ENCODE results near the gene IRS1. TPM values are rescaled to one million over a fixed set of nuclear protein-coding genes. Genes with fewer than 3 reads are reported as not detected.

Gene IRS1
- total and polyA plus RNA-seq, 2 experiments from 2014 or later, result 10.9 to 25.6 TPM

- no peaks in the 10 kb centered on the region for H3K36me3 ChIP-seq (replicated peaks; ENCODE audit: insufficient read depth, low read depth)
- no peak overlapping the region for H3K4me2 ChIP-seq
- TF ChIP-seq EZH2 (IDR thresholded peaks at IDR 0.05; ENCODE audit: borderline replicate concordance) (no peak), CTCF (IDR thresholded peaks at IDR 0.05; ENCODE audit: poor library complexity) (no peak), EZH2phosphoT487 (IDR thresholded peaks at IDR 0.05; ENCODE audit: low read depth, severe bottlenecking, unreplicated experiment) (no peak)
- no peaks in the 10 kb centered on the region for H3K9me3 ChIP-seq (ENCODE audit: low read depth)
- H3K27me3 ChIP-seq, result no peaks in the 10 kb centered on the region
- H4K20me1 ChIP-seq (ENCODE audit: insufficient read depth, poor library complexity, severe bottlenecking), result no peaks in the 10 kb centered on the region
- no peak overlapping the region for H2AFZ ChIP-seq
- H3K4me3 ChIP-seq, result no peak overlapping the region
- no peak for DNase-seq (ENCODE audit: low spot score)
- peaks cover 4% of the 10 kb centered on the region for H3K4me1 ChIP-seq (ENCODE audit: insufficient read depth)
- H3K9me2 ChIP-seq (replicated peaks; ENCODE audit: insufficient read depth), result no peaks in the 10 kb centered on the region
- no peak overlapping the region for H3K27ac ChIP-seq
- H3K79me2 ChIP-seq, result no peaks in the 10 kb centered on the region
These were observed 100.9 kb downstream of the IRS1 start for GRCh38 chr2:226698671-226699070.

- peaks cover 9% of the 10 kb centered on the region for H3K4me1 ChIP-seq (ENCODE audit: insufficient read depth)
- no peak for TF ChIP-seq EZH2phosphoT487 (IDR thresholded peaks at IDR 0.05; ENCODE audit: low read depth, severe bottlenecking, unreplicated experiment)
- no peak for TF ChIP-seq CTCF (IDR thresholded peaks at IDR 0.05; ENCODE audit: poor library complexity)
- TF ChIP-seq EZH2 (IDR thresholded peaks at IDR 0.05; ENCODE audit: borderline replicate concordance), result no peak
- H3K9me2 ChIP-seq (replicated peaks; ENCODE audit: insufficient read depth), result no peaks in the 10 kb centered on the region
- no peaks in the 10 kb centered on the region for H3K36me3 ChIP-seq (replicated peaks; ENCODE audit: insufficient read depth, low read depth)
- no peak overlapping the region for H3K4me2 ChIP-seq
- no peak overlapping the region for H3K4me3 ChIP-seq
- DNase-seq (ENCODE audit: low spot score), result no peak
- H3K27ac ChIP-seq, result no peak overlapping the region
- no peaks in the 10 kb centered on the region for H3K79me2 ChIP-seq
- 71% methylated on average over 4 of the region's 4 CpGs for WGBS (ENCODE audit: low lambda C conversion rate, missing lambda C conversion rate)
- no peaks in the 10 kb centered on the region for H3K9me3 ChIP-seq (ENCODE audit: low read depth)
- no peak overlapping the region for H2AFZ ChIP-seq
- no peaks in the 10 kb centered on the region for H3K27me3 ChIP-seq
- no peaks in the 10 kb centered on the region for H4K20me1 ChIP-seq (ENCODE audit: insufficient read depth, poor library complexity, severe bottlenecking)
These were observed 104.9 kb downstream of the IRS1 start for GRCh38 chr2:226694586-226695284.

- H3K27ac ChIP-seq, result no peak overlapping the region
- H2AFZ ChIP-seq, result no peak overlapping the region
- H3K4me1 ChIP-seq (ENCODE audit: insufficient read depth), result peaks cover 9% of the 10 kb centered on the region
- H3K9me2 ChIP-seq (replicated peaks; ENCODE audit: insufficient read depth), result no peaks in the 10 kb centered on the region
- H4K20me1 ChIP-seq (ENCODE audit: insufficient read depth, poor library complexity, severe bottlenecking), result no peaks in the 10 kb centered on the region
- no peak overlapping the region for H3K4me2 ChIP-seq
- WGBS (ENCODE audit: low lambda C conversion rate, missing lambda C conversion rate), result 76% methylated on average over 4 of the region's 4 CpGs
- no peaks in the 10 kb centered on the region for H3K79me2 ChIP-seq
- no peaks in the 10 kb centered on the region for H3K27me3 ChIP-seq
- H3K36me3 ChIP-seq (replicated peaks; ENCODE audit: insufficient read depth, low read depth), result no peaks in the 10 kb centered on the region
- TF ChIP-seq CTCF (IDR thresholded peaks at IDR 0.05; ENCODE audit: poor library complexity) (no peak), EZH2 (IDR thresholded peaks at IDR 0.05; ENCODE audit: borderline replicate concordance) (no peak), EZH2phosphoT487 (IDR thresholded peaks at IDR 0.05; ENCODE audit: low read depth, severe bottlenecking, unreplicated experiment) (no peak)
- H3K4me3 ChIP-seq, result no peak overlapping the region
- no peaks in the 10 kb centered on the region for H3K9me3 ChIP-seq (ENCODE audit: low read depth)
- DNase-seq (ENCODE audit: low spot score), result no peak
These were observed 105.5 kb downstream of the IRS1 start for GRCh38 chr2:226694149-226694548.

Measured in hepatocyte (in vitro differentiated cells).